Esophagus (tissue), 2 donors: Measurements from ENCODE around the gene EIF4EBP3. TPM values are rescaled to one million over a fixed set of nuclear protein-coding genes. Genes with fewer than 3 reads are reported as not detected.

Experiments
- H3K27ac ChIP-seq, 2 donors: one replicate each; pipeline ENCODE4 v1.5.1; 2013; ENCODE audit warnings: low read depth in 2 of 2, mild to moderate bottlenecking in 2 of 2, inconsistent platforms in 1 of 2, low read length in 1 of 2, moderate library complexity in 1 of 2
- H3K27me3 ChIP-seq, 2 donors: one replicate each; pipeline ENCODE4 v1.6.1; 2013; ENCODE audit warnings: low read length in 2 of 2, control low read depth in 1 of 2, mild to moderate bottlenecking in 1 of 2; ENCODE audit not compliant: insufficient read depth in 2 of 2, control insufficient read depth in 1 of 2
- H3K36me3 ChIP-seq, 2 donors: one replicate each; pipeline ENCODE4 v1.6.1; 2013; ENCODE audit warnings: low read length in 1 of 2; ENCODE audit not compliant: control insufficient read depth in 2 of 2, insufficient read depth in 2 of 2
- H3K4me1 ChIP-seq, 2 donors: one replicate each; pipeline ENCODE4 v1.6.1; 2013; ENCODE audit warnings: low read length in 1 of 2; ENCODE audit not compliant: control insufficient read depth in 2 of 2, insufficient read depth in 2 of 2
- H3K4me3 ChIP-seq, 2 donors: one replicate each; pipeline ENCODE4 v1.5.1; 2013; ENCODE audit warnings: low read length in 2 of 2, mild to moderate bottlenecking in 2 of 2, low read depth in 1 of 2, moderate library complexity in 1 of 2
- H3K9me3 ChIP-seq, 2 donors: one replicate each; pipeline ENCODE4 v1.6.1; 2013; ENCODE audit warnings: mild to moderate bottlenecking in 2 of 2, low read depth in 1 of 2, low read length in 1 of 2, moderate library complexity in 1 of 2; ENCODE audit not compliant: control insufficient read depth in 2 of 2, insufficient read depth in 1 of 2
- WGBS, 2 donors: extraction: QIAGEN DNeasy Blood & Tissue Kit; methylation state at CpG; one replicate each; pipeline ENCODE4 v1.1.7; 2013; 5-methylcytosine and 5-hydroxymethylcytosine counted together
- polyA plus RNA-seq, 2 donors: library from polyadenylated mRNA; stranded (reverse); fragments of 200-250 nt; gene quantifications; one replicate each; pipeline ENCODE4 v1.2.3, GENCODE V29; 2013
- donor health status: healthy with polysubstance abuse.
- donor health status: Bipolar disorder and iron deficiency.

The EIF4EBP3 gene
- polyA plus RNA-seq, 2 donors, result 27.6 to 38.2 TPM

GRCh38 chr5:140565024-140565779 is 17.7 kb downstream of the EIF4EBP3 start:
- WGBS, 2 donors, result 4 to 6% methylated on average over 13 of the region's 13 CpGs
- no peaks in the 10 kb centered on the region for H3K9me3 ChIP-seq
- H3K36me3 ChIP-seq, result peaks cover 22 to 34% of the 10 kb centered on the region in 2 donors
- peak overlapping the region; percentile 92 to 94 for H3K27ac ChIP-seq
- H3K27me3 ChIP-seq, result no peaks in the 10 kb centered on the region
- H3K4me1 ChIP-seq, result peaks cover 4 to 20% of the 10 kb centered on the region in 2 donors
- H3K4me3 ChIP-seq, result peak overlapping the region; percentile 73 to 78

DNA sequence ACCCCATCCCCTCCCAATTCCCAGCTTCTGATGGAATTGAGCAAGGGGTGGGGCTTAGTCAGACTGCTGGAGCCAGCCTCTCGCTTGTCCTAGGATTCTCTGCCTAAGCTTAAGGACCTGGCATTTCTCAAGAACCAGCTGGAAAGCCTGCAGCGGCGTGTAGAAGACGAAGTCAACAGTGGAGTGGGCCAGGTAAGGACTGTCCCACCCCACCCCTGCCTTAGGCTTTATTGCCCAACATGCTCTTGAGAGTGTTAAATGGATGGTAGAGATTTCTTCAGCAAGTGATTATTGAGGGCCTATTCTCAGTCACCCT is 18.3 kb downstream of the EIF4EBP3 start:
- WGBS, 2 donors, result 51 to 64% methylated on average over 4 of the region's 4 CpGs
- H3K4me3 ChIP-seq, result peak overlapping the region in 1 of 2 donors; percentile 73
- H3K9me3 ChIP-seq, result no peaks in the 10 kb centered on the region
- H3K4me1 ChIP-seq, result peaks cover 4 to 20% of the 10 kb centered on the region in 2 donors
- H3K27ac ChIP-seq, result peak overlapping the region; percentile 92 to 94
- H3K27me3 ChIP-seq, result no peaks in the 10 kb centered on the region
- H3K36me3 ChIP-seq, result peaks cover 18 to 30% of the 10 kb centered on the region in 2 donors

DNA sequence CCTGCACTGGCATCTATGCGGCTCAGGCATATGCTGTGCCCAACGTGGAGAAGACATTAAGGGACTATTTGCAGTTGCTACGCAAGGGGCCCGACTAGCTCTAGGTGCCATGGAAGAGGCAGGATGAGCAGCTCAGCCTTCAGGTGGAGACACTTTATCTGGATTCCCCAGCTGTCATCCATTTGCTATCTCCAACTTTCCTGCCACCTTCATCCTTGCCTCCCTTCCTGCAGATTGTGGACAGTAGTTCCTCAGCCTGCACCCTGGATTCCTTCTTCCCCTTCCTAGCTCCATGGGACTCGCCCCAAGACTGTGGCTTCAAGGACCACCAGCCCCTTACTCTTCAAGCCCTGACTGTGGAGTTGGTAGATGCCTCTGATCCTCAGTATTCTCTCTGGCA is 19.2 kb downstream of the EIF4EBP3 start:
- Histone ChIP-seq H3K9me3 (no peaks in the 10 kb centered on the region), H3K27ac (no peak overlapping the region), H3K36me3 (peaks cover 16 to 24% of the 10 kb centered on the region in 2 donors), H3K4me1 (peaks cover 4 to 20% of the 10 kb centered on the region in 2 donors), H3K27me3 (no peaks in the 10 kb centered on the region), H3K4me3 (no peak overlapping the region)
- WGBS, 2 donors, result 90 to 92% methylated on average over 5 of the region's 5 CpGs

- Histone ChIP-seq H3K27ac (peak overlapping the region in 1 of 2 donors; percentile 16), H3K4me3 (no peak overlapping the region), H3K9me3 (no peaks in the 10 kb centered on the region), H3K27me3 (no peaks in the 10 kb centered on the region), H3K4me1 (peaks cover 4 to 18% of the 10 kb centered on the region in 2 donors), H3K36me3 (peaks cover 16 to 20% of the 10 kb centered on the region in 2 donors)
- WGBS, 2 donors, result 90 to 91% methylated on average over 22 of the region's 22 CpGs
These were observed 19.8 kb downstream of the EIF4EBP3 start for GRCh38 chr5:140567136-140567818.

- Histone ChIP-seq H3K36me3 (peaks cover 16 to 20% of the 10 kb centered on the region in 2 donors), H3K4me3 (no peak overlapping the region), H3K4me1 (peaks cover 4 to 18% of the 10 kb centered on the region in 2 donors), H3K27ac (peak overlapping the region in 1 of 2 donors; percentile 27), H3K9me3 (no peaks in the 10 kb centered on the region), H3K27me3 (no peaks in the 10 kb centered on the region)
- 95 to 96% methylated on average over 13 of the region's 13 CpGs for WGBS, 2 donors
These were observed 20.4 kb downstream of the EIF4EBP3 start for GRCh38 chr5:140567871-140568270.

DNA sequence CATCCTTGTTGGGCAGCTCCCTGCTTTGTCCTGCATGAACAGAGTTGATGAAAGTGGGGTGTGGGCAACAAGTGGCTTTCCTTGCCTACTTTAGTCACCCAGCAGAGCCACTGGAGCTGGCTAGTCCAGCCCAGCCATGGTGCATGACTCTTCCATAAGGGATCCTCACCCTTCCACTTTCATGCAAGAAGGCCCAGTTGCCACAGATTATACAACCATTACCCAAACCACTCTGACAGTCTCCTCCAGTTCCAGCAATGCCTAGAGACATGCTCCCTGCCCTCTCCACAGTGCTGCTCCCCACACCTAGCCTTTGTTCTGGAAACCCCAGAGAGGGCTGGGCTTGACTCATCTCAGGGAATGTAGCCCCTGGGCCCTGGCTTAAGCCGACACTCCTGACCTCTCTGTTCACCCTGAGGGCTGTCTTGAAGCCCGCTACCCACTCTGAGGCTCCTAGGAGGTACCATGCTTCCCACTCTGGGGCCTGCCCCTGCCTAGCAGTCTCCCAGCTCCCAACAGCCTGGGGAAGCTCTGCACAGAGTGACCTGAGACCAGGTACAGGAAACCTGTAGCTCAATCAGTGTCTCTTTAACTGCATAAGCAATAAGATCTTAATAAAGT is 21.1 kb downstream of the EIF4EBP3 start:
- Histone ChIP-seq H3K9me3 (no peaks in the 10 kb centered on the region), H3K27me3 (no peaks in the 10 kb centered on the region), H3K36me3 (peaks cover 16 to 20% of the 10 kb centered on the region in 2 donors), H3K4me1 (peaks cover 4 to 15% of the 10 kb centered on the region in 2 donors), H3K4me3 (no peak overlapping the region), H3K27ac (peak overlapping the region; percentile 41 to 54)
- whole genome bisulfite sequencing, 2 donors, result 86 to 93% methylated on average over 2 of the region's 2 CpGs

DNA sequence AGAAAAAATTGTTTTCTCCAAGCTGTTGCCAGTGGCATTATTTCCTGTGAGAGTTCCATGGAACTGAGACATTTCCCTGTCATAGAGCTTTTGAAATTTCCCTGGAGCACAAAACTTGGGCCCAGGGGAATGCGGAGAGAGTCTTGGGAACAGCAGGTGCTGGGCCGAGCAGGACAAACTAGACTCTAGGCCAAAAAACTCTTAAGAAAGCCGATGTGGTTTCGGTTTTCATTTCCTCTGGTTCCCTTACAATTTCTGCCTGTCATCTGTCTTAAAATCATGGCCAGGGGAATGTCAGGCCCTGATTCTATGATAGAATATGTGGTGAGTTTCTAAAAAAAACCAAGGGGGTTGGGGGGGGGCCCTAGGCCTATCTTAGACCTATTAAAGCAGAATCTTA is 21.7 kb downstream of the EIF4EBP3 start:
- Histone ChIP-seq H3K9me3 (no peaks in the 10 kb centered on the region), H3K27ac (peak overlapping the region; percentile 26 to 41), H3K27me3 (no peaks in the 10 kb centered on the region), H3K36me3 (peaks cover 16 to 20% of the 10 kb centered on the region in 2 donors), H3K4me3 (no peak overlapping the region), H3K4me1 (peaks cover 4 to 11% of the 10 kb centered on the region in 2 donors)
- 50 to 56% methylated on average over 4 of the region's 4 CpGs for WGBS, 2 donors

DNA sequence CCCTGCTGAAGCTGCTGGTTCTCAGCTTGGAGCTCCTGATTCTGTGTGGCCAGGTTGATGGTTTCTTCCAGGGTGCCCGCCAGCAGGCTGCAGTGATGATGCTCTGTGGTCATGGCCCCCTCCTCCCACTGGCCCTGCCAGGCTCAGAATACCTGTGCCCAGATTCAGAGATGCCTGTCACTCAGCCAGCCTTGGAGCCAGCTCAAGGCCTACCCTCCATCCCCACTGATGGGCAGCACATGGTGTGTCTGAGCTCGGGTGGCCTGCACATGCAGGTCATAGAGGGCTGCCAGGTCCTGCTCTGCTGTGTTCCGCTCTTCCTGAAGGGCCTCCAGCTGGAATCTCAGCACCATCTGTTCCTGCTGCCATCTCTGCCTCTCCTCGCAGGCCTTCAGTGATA is 22.6 kb downstream of the EIF4EBP3 start:
- Histone ChIP-seq H3K4me1 (peaks cover 4 to 11% of the 10 kb centered on the region in 2 donors), H3K4me3 (no peak overlapping the region), H3K9me3 (no peaks in the 10 kb centered on the region), H3K27ac (no peak overlapping the region), H3K27me3 (no peaks in the 10 kb centered on the region), H3K36me3 (peaks cover 16 to 20% of the 10 kb centered on the region in 2 donors)
- 91 to 94% methylated on average over 4 of the region's 4 CpGs for WGBS, 2 donors

GRCh38 chr5:140570488-140570887 is 23.0 kb downstream of the EIF4EBP3 start:
- H3K27me3 ChIP-seq, result no peaks in the 10 kb centered on the region
- H3K4me3 ChIP-seq, result no peak overlapping the region

More at GRCh38 chr5:140570488-140570887, 23.0 kb downstream of the EIF4EBP3 start:
- no peak overlapping the region for H3K27ac ChIP-seq
- 95 to 97% methylated on average over 1 of the region's 1 CpG for WGBS, 2 donors
- peaks cover 4 to 11% of the 10 kb centered on the region in 2 donors for H3K4me1 ChIP-seq
- no peaks in the 10 kb centered on the region for H3K9me3 ChIP-seq
- peaks cover 16 to 20% of the 10 kb centered on the region in 2 donors for H3K36me3 ChIP-seq
